HepG2 (cell line): ENCODE measurements around the gene KRI1. TPM values are rescaled to one million over a fixed set of nuclear protein-coding genes. Genes with fewer than 3 reads are reported as not detected.

Experiments used
- FOSL2 ChIP-seq: sonication (generic); formaldehyde crosslinking; IDR thresholded peaks from 2 replicates; pipeline ENCODE4 v1.4.0; 2020; ENCODE audit warnings: missing genetic modification reagents
- HCFC1 ChIP-seq: fragments of 150-350 bp; IDR thresholded peaks from 2 replicates; pipeline ENCODE4 v1.6.1; 2014; ENCODE audit warnings: low read depth, low read length
- PRMT3 ChIP-seq: sonication (generic); formaldehyde crosslinking; IDR thresholded peaks from 2 replicates; pipeline ENCODE4 v1.8.1; 2022; ENCODE audit warnings: low read depth, mild to moderate bottlenecking, moderate library complexity, missing genetic modification reagents, borderline replicate concordance
- RELA ChIP-seq: sonication (generic); formaldehyde crosslinking; IDR thresholded peaks from 2 replicates; pipeline ENCODE4 v1.4.0; 2020; ENCODE audit warnings: missing genetic modification reagents
- SAP130 ChIP-seq: IDR thresholded peaks from 2 replicates; pipeline ENCODE4 v1.6.1; 2016; ENCODE audit warnings: low read depth
- SMARCC2 ChIP-seq: fragments of 450-650 bp; IDR thresholded peaks from 2 replicates; pipeline ENCODE4 v1.6.1; 2017; ENCODE audit warnings: antibody characterized with exemption, mild to moderate bottlenecking
- SOX5 ChIP-seq: IDR thresholded peaks from 2 replicates; pipeline ENCODE4 v1.6.1; 2016; ENCODE audit warnings: borderline replicate concordance
- TBL1XR1 ChIP-seq: fragments of 150-350 bp; IDR thresholded peaks from 2 replicates; pipeline ENCODE4 v1.6.1; 2014; ENCODE audit warnings: borderline replicate concordance, low read length; ENCODE audit not compliant: partially characterized antibody
- WIZ ChIP-seq: sonication (generic); formaldehyde crosslinking; IDR thresholded peaks from 2 replicates; pipeline ENCODE4 v1.5.1; 2020; ENCODE audit warnings: mild to moderate bottlenecking, missing genetic modification reagents
- ZNF20 ChIP-seq: sonication (generic); formaldehyde crosslinking; IDR thresholded peaks from 2 replicates; pipeline ENCODE4 v1.4.0; 2020; ENCODE audit warnings: mild to moderate bottlenecking, moderate library complexity, missing genetic modification reagents
- ZNF224 ChIP-seq: sonication (generic); formaldehyde crosslinking; IDR thresholded peaks from 2 replicates; pipeline ENCODE4 v1.5.0; 2020; ENCODE audit warnings: mild to moderate bottlenecking, missing genetic modification reagents
- ZNF468 ChIP-seq: sonication (generic); formaldehyde crosslinking; IDR thresholded peaks from 2 replicates; pipeline ENCODE4 v1.8.0; 2022; ENCODE audit warnings: mild to moderate bottlenecking, moderate library complexity, missing genetic modification reagents
- ZNF510 ChIP-seq: sonication (generic); formaldehyde crosslinking; IDR thresholded peaks from 2 replicates; pipeline ENCODE4 v1.4.0; 2020; ENCODE audit warnings: low read depth, mild to moderate bottlenecking, missing genetic modification reagents
- ZNF549 ChIP-seq: sonication (generic); formaldehyde crosslinking; IDR thresholded peaks from 2 replicates; pipeline ENCODE4 v1.5.0; 2020; ENCODE audit warnings: missing genetic modification reagents
- ZNF775 ChIP-seq: sonication (generic); formaldehyde crosslinking; IDR thresholded peaks from 2 replicates; pipeline ENCODE4 v1.4.0; 2020; ENCODE audit warnings: missing genetic modification reagents, mild to moderate bottlenecking, moderate library complexity, borderline replicate concordance
- polyA plus RNA-seq, 8 experiments: library from polyadenylated mRNA; depleted of rRNA in 3 of 8; stranded (reverse) in 7 of 8; unstranded in 1 of 8; fragments of >200 nt; fragmentation: Illumina TruSeq in 4 of 8; extraction: Trizol in 4 of 8; gene quantifications; 2 replicates each; pipeline versions ENCODE4 v1.2.1 to v1.2.3, GENCODE V29; 2011 to 2016; ENCODE audit warnings: low read depth in 4 of 8, missing spikeins in 1 of 8, mixed read lengths in 1 of 8; ENCODE audit not compliant: insufficient read depth in 1 of 8
- total RNA-seq, 5 experiments: library from RNA; depleted of rRNA; stranded (reverse); fragments of >200 nt; fragmentation: Illumina TruSeq; extraction: Trizol; gene quantifications; 2 replicates each; pipeline ENCODE4 v1.2.3, GENCODE V29; 2016; ENCODE audit warnings: low read depth in 1 of 5
- TF ChIP-seq, protein P1 (sequence below): sonication (generic); formaldehyde crosslinking; IDR thresholded peaks from 2 replicates; pipeline ENCODE4 v1.4.0; 2020; ENCODE audit warnings: missing genetic modification reagents
- TF ChIP-seq, protein P2 (sequence below): sonication (generic); formaldehyde crosslinking; IDR thresholded peaks from 2 replicates; pipeline ENCODE4 v1.4.0; 2020; ENCODE audit warnings: mild to moderate bottlenecking, missing genetic modification reagents
- TF ChIP-seq, protein P3 (sequence below): sonication (generic); formaldehyde crosslinking; IDR thresholded peaks from 2 replicates; pipeline ENCODE4 v1.8.1; 2022; ENCODE audit warnings: low read depth, mild to moderate bottlenecking, missing genetic modification reagents
- TF ChIP-seq, protein P4 (sequence below): sonication (generic); formaldehyde crosslinking; IDR thresholded peaks from 2 replicates; pipeline ENCODE4 v1.5.1; 2020; ENCODE audit warnings: mild to moderate bottlenecking, missing genetic modification reagents, moderate library complexity

The KRI1 gene
- total and polyA plus RNA-seq, 2 of the 13 experiments (the other 11 are each of a cell fraction or from before 2014, with no cell fraction given), result 9.1 to 11.7 TPM

DNA sequence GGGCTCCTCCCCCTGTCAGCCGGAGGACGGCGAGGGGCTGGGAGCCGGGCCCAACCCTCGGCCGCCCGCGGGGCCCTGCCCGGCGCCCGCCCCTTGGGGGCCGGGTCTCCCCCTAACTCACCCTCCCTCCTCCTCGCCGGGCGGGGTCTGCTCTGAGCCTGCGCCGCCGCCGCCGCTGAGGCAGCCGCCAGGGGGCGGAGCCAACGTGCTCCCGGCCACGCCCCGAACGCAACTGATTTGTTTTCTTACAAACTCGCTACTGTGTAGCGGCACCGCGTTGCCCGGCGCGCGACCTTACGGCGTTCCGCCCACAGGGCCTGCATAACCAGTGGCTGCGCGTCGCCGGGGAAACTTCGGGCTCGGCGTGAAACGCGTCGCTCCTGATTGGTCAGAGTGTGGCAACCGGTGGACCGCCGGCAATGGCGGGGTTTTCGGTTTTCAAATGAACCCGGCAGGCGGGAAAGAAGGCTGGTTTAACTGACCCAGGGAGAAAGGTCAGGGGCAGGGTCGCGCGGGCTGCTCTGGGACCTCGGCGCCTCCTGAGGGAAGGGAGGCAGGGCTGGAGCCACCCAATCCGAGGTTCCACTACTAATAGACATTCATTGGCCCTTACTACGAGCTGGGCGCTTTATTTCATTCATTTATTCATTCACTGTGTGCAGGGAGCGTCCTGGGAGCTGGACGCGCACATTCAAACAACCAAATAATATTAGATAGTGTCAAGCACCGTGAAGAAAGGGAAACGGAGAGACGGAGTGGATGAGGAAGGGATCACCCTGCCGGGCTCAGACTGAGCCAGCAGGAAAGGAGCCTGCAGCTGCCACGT, 3.2 kb upstream of the KRI1 start, which contains the start of gene CDKN2D (continued):
- TF ChIP-seq, protein P1, sequence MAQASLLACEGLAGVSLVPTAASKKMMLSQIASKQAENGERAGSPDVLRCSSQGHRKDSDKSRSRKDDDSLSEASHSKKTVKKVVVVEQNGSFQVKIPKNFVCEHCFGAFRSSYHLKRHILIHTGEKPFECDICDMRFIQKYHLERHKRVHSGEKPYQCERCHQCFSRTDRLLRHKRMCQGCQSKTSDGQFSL (CRISPR knock-in tag), result no peak
- TF ChIP-seq, protein P2, sequence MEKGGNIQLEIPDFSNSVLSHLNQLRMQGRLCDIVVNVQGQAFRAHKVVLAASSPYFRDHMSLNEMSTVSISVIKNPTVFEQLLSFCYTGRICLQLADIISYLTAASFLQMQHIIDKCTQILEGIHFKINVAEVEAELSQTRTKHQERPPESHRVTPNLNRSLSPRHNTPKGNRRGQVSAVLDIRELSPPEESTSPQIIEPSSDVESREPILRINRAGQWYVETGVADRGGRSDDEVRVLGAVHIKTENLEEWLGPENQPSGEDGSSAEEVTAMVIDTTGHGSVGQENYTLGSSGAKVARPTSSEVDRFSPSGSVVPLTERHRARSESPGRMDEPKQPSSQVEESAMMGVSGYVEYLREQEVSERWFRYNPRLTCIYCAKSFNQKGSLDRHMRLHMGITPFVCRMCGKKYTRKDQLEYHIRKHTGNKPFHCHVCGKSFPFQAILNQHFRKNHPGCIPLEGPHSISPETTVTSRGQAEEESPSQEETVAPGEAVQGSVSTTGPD (CRISPR knock-in tag), result no peak
- no peak; the same call in 1 of the 2 replicates for TF ChIP-seq ZNF468 (CRISPR knock-in tag)
- TF ChIP-seq, protein P3, sequence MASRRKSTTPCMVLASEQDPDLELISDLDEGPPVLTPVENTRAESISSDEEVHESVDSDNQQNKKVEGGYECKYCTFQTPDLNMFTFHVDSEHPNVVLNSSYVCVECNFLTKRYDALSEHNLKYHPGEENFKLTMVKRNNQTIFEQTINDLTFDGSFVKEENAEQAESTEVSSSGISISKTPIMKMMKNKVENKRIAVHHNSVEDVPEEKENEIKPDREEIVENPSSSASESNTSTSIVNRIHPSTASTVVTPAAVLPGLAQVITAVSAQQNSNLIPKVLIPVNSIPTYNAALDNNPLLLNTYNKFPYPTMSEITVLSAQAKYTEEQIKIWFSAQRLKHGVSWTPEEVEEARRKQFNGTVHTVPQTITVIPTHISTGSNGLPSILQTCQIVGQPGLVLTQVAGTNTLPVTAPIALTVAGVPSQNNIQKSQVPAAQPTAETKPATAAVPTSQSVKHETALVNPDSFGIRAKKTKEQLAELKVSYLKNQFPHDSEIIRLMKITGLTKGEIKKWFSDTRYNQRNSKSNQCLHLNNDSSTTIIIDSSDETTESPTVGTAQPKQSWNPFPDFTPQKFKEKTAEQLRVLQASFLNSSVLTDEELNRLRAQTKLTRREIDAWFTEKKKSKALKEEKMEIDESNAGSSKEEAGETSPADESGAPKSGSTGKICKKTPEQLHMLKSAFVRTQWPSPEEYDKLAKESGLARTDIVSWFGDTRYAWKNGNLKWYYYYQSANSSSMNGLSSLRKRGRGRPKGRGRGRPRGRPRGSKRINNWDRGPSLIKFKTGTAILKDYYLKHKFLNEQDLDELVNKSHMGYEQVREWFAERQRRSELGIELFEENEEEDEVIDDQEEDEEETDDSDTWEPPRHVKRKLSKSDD (CRISPR knock-in tag), result peak; percentile 77
- TF ChIP-seq HCFC1, result 0 out of 2 replicates have a peak, but pooled peaks have one; percentile 12
- TF ChIP-seq ZNF20, result no peak
- no peak for TF ChIP-seq WIZ (CRISPR knock-in tag)
- peak; percentile 28; the same call in 1 of the 2 replicates for TF ChIP-seq FOSL2 (CRISPR knock-in tag)
- TF ChIP-seq, protein P4, sequence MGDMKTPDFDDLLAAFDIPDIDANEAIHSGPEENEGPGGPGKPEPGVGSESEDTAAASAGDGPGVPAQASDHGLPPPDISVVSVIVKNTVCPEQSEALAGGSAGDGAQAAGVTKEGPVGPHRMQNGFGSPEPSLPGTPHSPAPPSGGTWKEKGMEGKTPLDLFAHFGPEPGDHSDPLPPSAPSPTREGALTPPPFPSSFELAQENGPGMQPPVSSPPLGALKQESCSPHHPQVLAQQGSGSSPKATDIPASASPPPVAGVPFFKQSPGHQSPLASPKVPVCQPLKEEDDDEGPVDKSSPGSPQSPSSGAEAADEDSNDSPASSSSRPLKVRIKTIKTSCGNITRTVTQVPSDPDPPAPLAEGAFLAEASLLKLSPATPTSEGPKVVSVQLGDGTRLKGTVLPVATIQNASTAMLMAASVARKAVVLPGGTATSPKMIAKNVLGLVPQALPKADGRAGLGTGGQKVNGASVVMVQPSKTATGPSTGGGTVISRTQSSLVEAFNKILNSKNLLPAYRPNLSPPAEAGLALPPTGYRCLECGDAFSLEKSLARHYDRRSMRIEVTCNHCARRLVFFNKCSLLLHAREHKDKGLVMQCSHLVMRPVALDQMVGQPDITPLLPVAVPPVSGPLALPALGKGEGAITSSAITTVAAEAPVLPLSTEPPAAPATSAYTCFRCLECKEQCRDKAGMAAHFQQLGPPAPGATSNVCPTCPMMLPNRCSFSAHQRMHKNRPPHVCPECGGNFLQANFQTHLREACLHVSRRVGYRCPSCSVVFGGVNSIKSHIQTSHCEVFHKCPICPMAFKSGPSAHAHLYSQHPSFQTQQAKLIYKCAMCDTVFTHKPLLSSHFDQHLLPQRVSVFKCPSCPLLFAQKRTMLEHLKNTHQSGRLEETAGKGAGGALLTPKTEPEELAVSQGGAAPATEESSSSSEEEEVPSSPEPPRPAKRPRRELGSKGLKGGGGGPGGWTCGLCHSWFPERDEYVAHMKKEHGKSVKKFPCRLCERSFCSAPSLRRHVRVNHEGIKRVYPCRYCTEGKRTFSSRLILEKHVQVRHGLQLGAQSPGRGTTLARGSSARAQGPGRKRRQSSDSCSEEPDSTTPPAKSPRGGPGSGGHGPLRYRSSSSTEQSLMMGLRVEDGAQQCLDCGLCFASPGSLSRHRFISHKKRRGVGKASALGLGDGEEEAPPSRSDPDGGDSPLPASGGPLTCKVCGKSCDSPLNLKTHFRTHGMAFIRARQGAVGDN (CRISPR knock-in tag), result peak; percentile 82
- peak; percentile 22 for TF ChIP-seq TBL1XR1
- peak; percentile 40 for TF ChIP-seq SOX5
- TF ChIP-seq SMARCC2, result no peak
- no peak for TF ChIP-seq RELA
- peak; percentile 99 for TF ChIP-seq SAP130 (CRISPR knock-in tag)
- TF ChIP-seq ZNF510 (CRISPR knock-in tag), result no peak
- TF ChIP-seq ZNF775, result no peak
- no peak for TF ChIP-seq ZNF549 (CRISPR knock-in tag)
- peak; percentile 97 for TF ChIP-seq PRMT3 (CRISPR knock-in tag)
- TF ChIP-seq ZNF224 (CRISPR knock-in tag), result no peak
